ENCODE results near the gene ZNF507.
"Not testable (repeated sequence)": the region's sequence is repeated elsewhere in the genome, so short reads cannot be mapped to it uniquely, and the experiment has no call there.

ZNF507 gene

GRCh38 chr19:32422435-32422834, 77.0 kb downstream of the ZNF507 start:
- intact Hi-C loops (cut with DNase I; ENCODE audit: low total_unique reads) = no loop called here
- no peak overlapping the region for H3K27ac ChIP-seq
- peaks cover 0 to 24% (median 19%) of the 10 kb centered on the region in 3 donors for H3K36me3 ChIP-seq
- TF ChIP-seq, protein P1, sequence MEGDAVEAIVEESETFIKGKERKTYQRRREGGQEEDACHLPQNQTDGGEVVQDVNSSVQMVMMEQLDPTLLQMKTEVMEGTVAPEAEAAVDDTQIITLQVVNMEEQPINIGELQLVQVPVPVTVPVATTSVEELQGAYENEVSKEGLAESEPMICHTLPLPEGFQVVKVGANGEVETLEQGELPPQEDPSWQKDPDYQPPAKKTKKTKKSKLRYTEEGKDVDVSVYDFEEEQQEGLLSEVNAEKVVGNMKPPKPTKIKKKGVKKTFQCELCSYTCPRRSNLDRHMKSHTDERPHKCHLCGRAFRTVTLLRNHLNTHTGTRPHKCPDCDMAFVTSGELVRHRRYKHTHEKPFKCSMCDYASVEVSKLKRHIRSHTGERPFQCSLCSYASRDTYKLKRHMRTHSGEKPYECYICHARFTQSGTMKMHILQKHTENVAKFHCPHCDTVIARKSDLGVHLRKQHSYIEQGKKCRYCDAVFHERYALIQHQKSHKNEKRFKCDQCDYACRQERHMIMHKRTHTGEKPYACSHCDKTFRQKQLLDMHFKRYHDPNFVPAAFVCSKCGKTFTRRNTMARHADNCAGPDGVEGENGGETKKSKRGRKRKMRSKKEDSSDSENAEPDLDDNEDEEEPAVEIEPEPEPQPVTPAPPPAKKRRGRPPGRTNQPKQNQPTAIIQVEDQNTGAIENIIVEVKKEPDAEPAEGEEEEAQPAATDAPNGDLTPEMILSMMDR (IDR thresholded peaks at IDR 0.05) = no peak
- H3K4me1 ChIP-seq = no peaks in the 10 kb centered on the region
- no peaks in the 10 kb centered on the region for H3K27me3 ChIP-seq
- no peaks in the 10 kb centered on the region for H3K9me3 ChIP-seq
- no peak for DNase-seq
- H3K4me3 ChIP-seq = no peak overlapping the region

DNA sequence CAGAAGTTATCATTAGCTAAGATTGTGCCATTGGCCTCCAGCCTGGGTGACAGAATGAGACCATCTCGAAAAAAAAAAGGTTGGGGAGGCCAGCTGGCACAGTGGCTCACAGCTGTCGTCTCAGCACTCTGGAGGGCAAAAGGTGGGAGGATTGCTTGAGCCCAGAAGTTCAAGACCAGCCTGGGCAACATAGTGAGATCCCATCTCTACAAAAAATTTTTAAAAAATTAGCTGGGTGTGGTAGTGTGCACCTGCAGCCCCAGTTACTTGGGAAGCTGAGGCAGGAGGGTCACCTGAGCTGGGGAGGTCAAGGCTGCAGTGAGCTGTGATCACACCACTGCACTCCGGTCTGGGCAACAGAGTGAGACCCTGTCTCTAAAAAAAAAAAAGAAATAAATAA, 78.5 kb downstream of the ZNF507 start:
- H3K27me3 ChIP-seq; intact Hi-C loops (cut with DNase I; ENCODE audit: low total_unique reads); H3K4me1 ChIP-seq; H3K4me3 ChIP-seq; H3K9me3 ChIP-seq; DNase-seq; H3K27ac ChIP-seq: not testable (repeated sequence)
- H3K36me3 ChIP-seq = peaks cover 0 to 24% (median 19%) of the 10 kb centered on the region in 3 donors

- intact Hi-C loops (cut with DNase I; ENCODE audit: low total_unique reads) = no loop called here
Observed at GRCh38 chr19:32427536-32427935, 82.1 kb downstream of the ZNF507 start.

DNA sequence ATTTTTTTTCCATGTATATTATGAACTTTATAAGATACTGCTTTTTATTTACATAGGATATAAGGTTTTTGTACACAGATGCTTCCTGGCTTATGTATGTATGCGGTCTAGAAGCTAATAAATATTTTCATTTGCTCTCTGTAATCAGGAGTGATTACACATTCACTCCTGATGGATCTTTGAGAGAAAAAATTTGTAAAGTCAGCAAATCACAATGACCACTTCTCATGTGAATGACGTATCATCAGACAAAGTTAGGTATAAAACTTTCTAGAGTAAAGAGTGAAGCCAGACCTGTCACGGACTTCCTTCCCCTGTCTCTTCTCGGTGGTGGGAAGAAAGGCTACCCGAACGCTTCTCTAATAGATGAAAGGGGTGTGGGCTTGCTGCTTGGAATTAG, 91.3 kb downstream of the ZNF507 start:
- Histone ChIP-seq H3K4me1 (no peaks in the 10 kb centered on the region), H3K27me3 (no peaks in the 10 kb centered on the region), H3K9me3 (no peaks in the 10 kb centered on the region), H3K27ac (no peak overlapping the region), H3K36me3 (peaks cover 10 to 28% (median 22%) of the 10 kb centered on the region in 3 donors), H3K4me3 (no peak overlapping the region)
- intact Hi-C loops (cut with DNase I; ENCODE audit: low total_unique reads) = no loop called here
- TF ChIP-seq, protein P1 (IDR thresholded peaks at IDR 0.05) = no peak
- DNase-seq = no peak

More at GRCh38 chr19:32427536-32427935, 82.1 kb downstream of the ZNF507 start:
- Histone ChIP-seq H3K4me3 (no peak overlapping the region), H3K9me3 (no peaks in the 10 kb centered on the region), H3K36me3 (peaks cover 0 to 8% (median 0%) of the 10 kb centered on the region in 3 donors), H3K27me3 (no peaks in the 10 kb centered on the region), H3K4me1 (no peaks in the 10 kb centered on the region), H3K27ac (no peak overlapping the region)
- DNase-seq = no peak
- TF ChIP-seq, protein P1 (IDR thresholded peaks at IDR 0.05) = no peak

GRCh38 chr19:32437096-32437495, 91.7 kb downstream of the ZNF507 start:
- DNase-seq = no peak
- intact Hi-C loops (cut with DNase I; ENCODE audit: low total_unique reads) = no loop called here
- H3K4me1 ChIP-seq = no peaks in the 10 kb centered on the region
- TF ChIP-seq, protein P1 (IDR thresholded peaks at IDR 0.05) = no peak
- no peaks in the 10 kb centered on the region for H3K9me3 ChIP-seq
- H3K27me3 ChIP-seq = no peaks in the 10 kb centered on the region
- H3K27ac ChIP-seq = no peak overlapping the region
- H3K36me3 ChIP-seq = peaks cover 10 to 32% (median 26%) of the 10 kb centered on the region in 3 donors
- H3K4me3 ChIP-seq = no peak overlapping the region
